GM18951 (cell line): ENCODE data around the gene UROD.
A peak's percentile ranks its signal among the peaks of the same experiment; 100 is the strongest.

Source experiments
- POLR2A ChIP-seq: IDR thresholded peaks from 4 replicates; pipeline ENCODE4 v1.6.1; 2011; ENCODE audit warnings: mild to moderate bottlenecking; ENCODE audit not compliant: insufficient read length, insufficient read depth; ENCODE audit errors: extremely low read depth
- in situ Hi-C: fragments of 300-500 bp; cut with MboI; formaldehyde crosslinking; loops from one replicate; pipeline ENCODE4 v1.12.0; 2022; ENCODE audit warnings: low sequenced_read_pairs, mixed read lengths, inconsistent platforms; ENCODE audit not compliant: unreplicated experiment

Gene UROD

DNA sequence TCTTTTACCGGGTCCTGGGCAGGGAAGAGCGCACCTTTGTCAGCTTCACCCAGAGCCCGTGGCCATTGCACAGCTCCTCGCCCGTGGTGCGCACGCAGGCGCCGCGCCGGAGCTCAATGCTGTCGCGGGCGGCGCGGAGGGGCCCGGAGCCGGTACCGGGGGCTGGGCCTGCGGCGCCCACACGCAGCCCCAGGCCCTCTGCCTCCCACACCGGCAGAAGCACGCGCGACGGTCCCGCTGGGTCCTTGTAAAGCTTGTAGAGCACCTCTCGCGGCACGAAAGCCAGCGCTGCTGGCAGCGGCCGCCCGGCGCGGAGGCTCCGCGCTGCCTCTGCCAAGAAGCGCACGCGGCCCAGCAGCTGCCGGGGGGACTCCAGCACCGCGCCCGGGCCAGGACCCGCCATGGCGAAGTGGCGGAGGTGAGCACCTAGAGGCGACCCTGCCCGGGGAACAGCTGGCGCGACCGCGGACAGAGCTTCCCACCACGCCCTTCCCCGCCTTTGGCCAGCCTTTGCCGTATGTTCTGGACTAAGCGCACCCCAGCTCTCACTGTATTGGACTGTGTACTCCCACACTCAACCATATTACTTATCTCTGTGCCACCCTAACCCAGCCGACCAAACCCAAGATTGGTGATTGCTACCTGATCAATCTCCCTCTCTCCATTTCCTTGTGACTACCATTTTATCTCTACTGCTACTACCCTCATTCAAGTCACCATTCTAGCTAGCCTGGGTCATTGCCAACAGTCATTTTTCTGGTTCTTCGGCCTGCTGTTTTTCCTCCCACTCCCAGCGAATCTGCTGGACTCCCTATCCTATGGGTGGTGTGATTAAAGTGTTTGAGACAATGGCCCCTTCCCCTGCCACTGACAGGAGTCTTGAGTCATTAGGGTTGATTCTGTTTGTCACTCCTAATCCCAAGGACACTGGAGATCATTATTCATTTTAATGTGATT is 921 bp upstream of the UROD start, which contains the start of gene HECTD3:
Gene HECTD3, minus strand, starts transcription at position 470 of the 957 bp plus-strand sequence. Its CDS starts 67 bp downstream, at position 403.
- in situ Hi-C loops, result loop anchor here (5.0 to 10.0 kb wide), 3 partner anchors 291 to 564 kb away; partner anchors contain the start of gene TESK2
- TF ChIP-seq POLR2A, result peak; percentile 78

DNA sequence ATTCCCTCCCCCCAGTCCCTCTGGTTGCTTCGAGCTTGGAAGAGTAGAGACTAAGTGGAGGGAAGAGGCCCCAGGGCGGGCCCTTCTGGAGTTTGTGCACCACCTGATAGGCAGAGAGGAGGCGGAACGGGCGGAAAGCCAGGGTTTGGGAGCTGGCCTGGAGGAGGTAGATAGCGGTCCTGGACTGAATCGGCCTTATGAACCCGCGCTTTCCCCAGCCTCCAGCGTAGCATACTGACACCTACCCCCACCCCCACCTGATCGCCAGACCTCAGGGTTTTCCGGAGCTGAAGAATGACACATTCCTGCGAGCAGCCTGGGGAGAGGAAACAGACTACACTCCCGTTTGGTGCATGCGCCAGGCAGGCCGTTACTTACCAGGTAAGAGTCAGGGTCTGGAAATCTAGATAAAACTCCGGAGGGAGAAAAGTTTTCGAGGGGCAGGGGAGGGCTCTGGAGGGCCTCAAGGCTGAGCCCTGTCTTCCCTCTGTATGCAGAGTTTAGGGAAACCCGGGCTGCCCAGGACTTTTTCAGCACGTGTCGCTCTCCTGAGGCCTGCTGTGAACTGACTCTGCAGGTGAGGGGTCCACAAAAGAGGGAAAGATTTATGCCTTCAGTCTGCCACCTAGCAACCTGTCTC is 705 bp downstream of the UROD start:
- in situ Hi-C loops, result loop anchor here (5.0 to 10.0 kb wide), 3 partner anchors 290 to 562 kb away; partner anchors contain the start of gene TESK2
- no peak for TF ChIP-seq POLR2A

DNA sequence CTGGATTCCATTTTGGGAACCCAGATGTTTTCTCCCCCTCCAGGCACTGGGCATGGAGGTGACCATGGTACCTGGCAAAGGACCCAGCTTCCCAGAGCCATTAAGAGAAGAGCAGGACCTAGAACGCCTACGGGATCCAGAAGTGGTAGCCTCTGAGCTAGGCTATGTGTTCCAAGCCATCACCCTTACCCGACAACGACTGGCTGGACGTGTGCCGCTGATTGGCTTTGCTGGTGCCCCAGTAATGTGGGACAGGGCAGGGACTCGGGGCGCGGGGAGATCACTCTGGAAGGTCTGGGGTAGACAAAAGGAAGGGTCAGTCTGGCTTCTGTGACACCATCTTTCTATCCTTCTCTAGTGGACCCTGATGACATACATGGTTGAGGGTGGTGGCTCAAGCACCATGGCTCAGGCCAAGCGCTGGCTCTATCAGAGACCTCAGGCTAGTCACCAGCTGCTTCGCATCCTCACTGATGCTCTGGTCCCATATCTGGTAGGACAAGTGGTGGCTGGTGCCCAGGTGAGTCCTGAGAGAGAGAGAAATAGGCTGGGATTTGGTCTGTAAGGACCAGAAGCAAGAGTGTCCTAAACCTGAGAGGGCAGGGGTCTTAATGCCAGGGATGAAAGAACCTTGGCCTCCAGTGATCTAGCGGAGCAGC is 1.6 kb downstream of the UROD start:
- in situ Hi-C loops, result loop anchor here (5.0 to 10.0 kb wide), 3 partner anchors 289 to 561 kb away; partner anchors contain the start of gene TESK2
- TF ChIP-seq POLR2A, result no peak

DNA sequence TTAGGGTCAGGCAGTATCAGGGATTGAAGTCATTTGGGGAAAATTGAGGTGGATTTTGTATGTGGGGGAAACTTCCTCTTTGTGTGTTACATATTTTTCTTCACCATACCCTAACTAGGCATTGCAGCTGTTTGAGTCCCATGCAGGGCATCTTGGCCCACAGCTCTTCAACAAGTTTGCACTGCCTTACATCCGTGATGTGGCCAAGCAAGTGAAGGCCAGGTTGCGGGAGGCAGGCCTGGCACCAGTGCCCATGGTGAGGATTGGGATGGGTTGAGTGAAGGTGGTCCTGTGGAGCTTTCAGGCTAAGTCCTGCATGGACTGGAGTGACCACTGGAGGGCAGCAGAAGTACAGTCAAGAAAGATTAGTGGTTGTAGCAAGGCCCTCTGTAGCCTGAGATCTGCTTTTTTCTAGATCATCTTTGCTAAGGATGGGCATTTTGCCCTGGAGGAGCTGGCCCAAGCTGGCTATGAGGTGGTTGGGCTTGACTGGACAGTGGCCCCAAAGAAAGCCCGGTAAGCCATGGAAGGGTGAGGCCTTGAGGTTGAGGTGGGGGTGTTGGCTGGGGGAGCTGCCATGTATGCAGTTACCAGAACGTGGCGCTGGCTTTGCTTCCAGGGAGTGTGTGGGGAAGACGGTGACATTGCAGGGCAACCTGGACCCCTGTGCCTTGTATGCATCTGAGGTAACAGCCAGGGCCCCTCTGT is 2.4 kb downstream of the UROD start:
- in situ Hi-C loops, result loop anchor here (5.0 to 10.0 kb wide), 3 partner anchors 288 to 560 kb away; partner anchors contain the start of gene TESK2
- no peak for TF ChIP-seq POLR2A

DNA sequence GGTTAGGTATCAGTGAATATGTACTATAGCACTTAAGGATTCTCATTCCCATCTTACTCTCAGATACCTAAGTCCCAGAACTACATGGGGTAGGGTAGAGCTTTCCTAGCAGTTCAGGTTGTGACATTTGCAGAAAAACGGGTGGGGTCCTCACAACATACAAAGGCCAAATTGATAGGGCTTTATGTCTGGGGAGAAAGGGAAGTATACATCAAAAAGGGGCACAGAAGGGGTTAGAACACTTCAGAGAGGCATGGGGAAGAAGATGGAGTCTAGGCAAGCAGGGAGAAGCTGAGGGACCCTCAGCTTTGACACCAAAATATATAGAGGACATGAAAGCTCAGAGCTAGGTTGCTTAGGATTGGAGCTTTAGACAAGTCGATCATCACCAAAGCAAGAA is 3.6 kb downstream of the UROD start:
- TF ChIP-seq POLR2A, result no peak
- in situ Hi-C loops, result loop anchor here (10.0 kb wide), 2 partner anchors 479 to 559 kb away; partner anchors contain the start of gene TESK2

DNA sequence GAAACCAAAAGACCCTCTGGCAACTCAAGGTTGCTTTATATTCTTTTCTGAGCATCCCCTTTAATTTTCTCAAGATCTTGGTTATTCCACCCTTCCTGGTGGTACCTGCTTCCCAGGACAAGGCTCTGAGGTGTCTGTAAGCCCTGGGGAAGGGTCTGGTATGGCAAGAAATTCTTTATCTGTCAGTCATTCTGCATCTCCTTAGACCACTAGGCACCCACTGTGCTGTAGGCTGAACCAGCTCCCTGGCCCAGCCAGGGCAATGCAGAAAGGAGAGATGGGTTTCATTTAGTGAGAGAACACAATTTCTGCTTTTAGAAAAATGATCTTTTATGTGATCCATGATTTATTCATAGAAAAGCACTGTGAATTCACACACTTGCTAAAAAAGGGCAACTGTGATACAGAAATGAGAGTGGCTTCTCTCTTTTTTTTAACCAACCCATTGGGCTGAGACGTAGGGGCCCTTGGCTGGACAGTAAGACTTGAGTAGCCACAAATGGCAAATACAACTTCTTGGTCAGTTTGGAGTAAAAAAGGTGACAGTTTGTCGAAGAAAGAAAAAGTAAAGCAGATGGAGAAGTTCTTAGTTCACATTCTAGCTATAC is 4.1 kb downstream of the UROD start:
- in situ Hi-C loops, result loop anchor here (10.0 kb wide), 2 partner anchors 479 to 559 kb away; partner anchors contain the start of gene TESK2
- TF ChIP-seq POLR2A, result no peak

DNA sequence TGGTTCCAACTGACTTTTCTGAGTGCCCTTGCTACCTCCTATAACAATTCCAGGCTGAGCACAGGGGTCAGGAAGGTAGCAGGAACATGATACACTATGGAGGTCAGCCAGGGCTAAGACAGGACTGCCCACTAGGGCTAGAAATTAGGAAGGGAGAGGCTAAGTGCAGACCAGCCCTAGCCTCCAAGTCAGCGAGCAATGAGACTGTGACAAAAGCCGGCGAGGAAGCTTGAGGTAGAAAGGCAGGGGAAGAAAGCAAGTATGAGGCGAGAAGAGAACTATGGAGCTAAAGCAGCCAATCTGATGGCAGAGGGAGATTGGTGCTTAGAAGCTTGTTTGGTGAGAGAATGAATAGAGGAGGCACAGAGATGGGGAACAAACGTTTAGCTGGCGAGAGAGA is 4.7 kb downstream of the UROD start:
- no peak for TF ChIP-seq POLR2A
- in situ Hi-C loops, result loop anchor here (10.0 kb wide), 2 partner anchors 478 to 558 kb away; partner anchors contain the start of gene TESK2

DNA sequence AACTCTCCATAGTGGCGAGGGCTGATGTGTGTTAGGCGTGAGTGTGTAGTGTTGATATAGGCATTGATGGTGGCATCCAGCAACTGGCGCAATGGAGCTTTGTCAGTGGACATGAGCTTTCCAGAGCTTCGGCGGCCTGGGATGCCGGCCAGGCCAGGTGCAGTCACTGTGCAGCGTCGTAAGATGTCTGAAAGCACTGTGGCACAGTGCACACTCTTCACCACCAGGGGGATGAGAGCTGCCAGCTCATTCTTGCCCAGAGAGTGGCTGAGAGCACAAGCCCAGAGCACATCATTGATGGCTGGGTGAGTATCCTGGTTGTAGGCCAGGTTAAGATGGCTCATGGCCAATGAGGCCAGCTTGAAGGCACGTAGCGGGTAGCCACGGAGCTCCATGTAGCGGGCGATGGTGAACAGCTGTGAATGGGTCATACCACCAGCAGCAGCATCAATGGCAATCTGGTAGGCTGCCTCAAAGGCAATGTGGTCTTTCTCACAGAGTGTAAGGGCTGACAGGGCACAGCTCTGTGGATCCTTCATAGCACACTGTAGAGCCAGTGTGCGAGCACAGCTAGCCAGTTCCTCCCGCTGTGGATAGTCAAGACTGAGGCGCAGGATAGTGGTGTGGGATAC is 6.7 kb downstream of the UROD start:
- in situ Hi-C loops, result loop anchor here (10.0 kb wide), 2 partner anchors 476 to 556 kb away; partner anchors contain the start of gene TESK2
- no peak for TF ChIP-seq POLR2A

DNA sequence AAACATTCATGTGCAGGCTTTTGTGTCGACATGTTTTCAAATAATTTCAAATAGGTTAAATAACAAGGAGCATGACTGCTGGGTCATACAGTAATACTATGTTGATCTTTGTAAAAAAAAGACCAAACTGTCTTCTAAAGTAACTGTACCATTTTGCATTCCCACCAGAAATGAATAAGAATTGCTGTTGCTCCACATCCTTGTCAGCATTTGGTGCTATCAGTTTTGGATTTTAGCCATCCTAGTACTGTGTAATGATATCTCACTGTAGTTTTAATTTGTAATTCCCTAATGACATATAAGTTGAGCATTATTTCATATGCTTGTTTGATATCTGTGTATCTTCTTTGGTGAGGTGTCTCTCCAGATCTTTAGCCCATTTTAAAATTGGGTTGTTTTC is 11.6 kb downstream of the UROD start:
- in situ Hi-C loops, result no loop called here
- TF ChIP-seq POLR2A, result no peak

DNA sequence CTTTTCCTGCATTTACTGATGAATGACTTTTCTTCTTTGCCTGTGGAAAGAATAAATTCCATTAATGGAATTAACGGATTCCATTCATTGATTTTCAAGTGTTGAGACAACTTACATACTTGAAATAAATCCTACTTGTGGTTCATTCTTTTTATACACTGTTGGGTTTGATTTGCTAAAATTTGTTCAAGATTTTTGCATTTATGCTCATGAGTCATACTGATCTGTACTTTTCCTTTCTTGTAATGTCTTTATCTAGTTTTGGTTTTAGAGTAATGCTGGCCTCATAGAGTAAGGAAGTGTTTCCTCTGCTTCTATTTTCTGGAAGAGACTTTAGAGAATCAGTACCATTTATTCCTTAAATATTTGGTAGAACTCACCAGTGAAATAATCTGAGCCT is 14.4 kb downstream of the UROD start:
- in situ Hi-C loops, result no loop called here
- no peak for TF ChIP-seq POLR2A

DNA sequence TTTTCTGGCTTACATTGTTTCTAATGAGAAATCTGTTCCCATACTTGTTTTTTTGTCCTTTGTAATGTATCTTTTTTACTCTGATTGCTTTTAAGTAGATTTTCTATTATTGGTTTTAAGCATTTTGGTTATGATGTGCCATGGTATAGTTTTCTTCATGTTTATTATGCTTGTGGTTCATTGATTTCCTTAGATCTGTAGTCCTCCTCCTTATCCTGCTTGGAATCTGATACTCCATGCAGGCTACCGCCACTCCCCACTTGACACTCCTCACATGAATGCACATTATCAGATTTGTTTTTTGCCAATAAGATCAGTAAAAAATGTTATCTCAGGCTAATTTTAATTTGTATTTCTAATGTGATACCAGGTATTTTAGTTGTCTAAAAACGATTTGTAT is 20.8 kb downstream of the UROD start:
- no peak for TF ChIP-seq POLR2A
- in situ Hi-C loops, result no loop called here
